HepG2 (cell line): ENCODE results near the gene MAPK11. TPM values are rescaled to one million over a fixed set of nuclear protein-coding genes. Genes with fewer than 3 reads are reported as not detected.
A peak's percentile ranks its signal among the peaks of the same experiment; 100 is the strongest.

Experiments
- BRD4 ChIP-seq: sonication (generic); formaldehyde crosslinking; IDR thresholded peaks from 2 replicates; pipeline ENCODE4 v1.4.0; 2020; ENCODE audit warnings: missing genetic modification reagents
- CC2D1A ChIP-seq: sonication (generic); formaldehyde crosslinking; IDR thresholded peaks from 2 replicates; pipeline ENCODE4 v1.8.1; 2023; ENCODE audit warnings: mild to moderate bottlenecking, missing genetic modification reagents
- CEBPB ChIP-seq: IDR thresholded peaks from 2 replicates; pipeline ENCODE4 v1.6.1; 2011; ENCODE audit warnings: low read depth, low read length, improper control_type of control experiment, borderline replicate concordance
- JUNB ChIP-seq: sonication (generic); formaldehyde crosslinking; IDR thresholded peaks from 2 replicates; pipeline ENCODE4 v1.8.0; 2022; ENCODE audit warnings: missing genetic modification reagents, mild to moderate bottlenecking, borderline replicate concordance
- MAFF ChIP-seq: IDR thresholded peaks from 2 replicates; pipeline ENCODE4 v1.6.1; 2011; ENCODE audit warnings: low read depth, low read length, improper control_type of control experiment
- NFE2L2 ChIP-seq: fragments of 150-350 bp; IDR thresholded peaks from 2 replicates; pipeline ENCODE4 v1.6.1; 2014; ENCODE audit warnings: low read length
- NPAS2 ChIP-seq: sonication (generic); formaldehyde crosslinking; IDR thresholded peaks from 2 replicates; pipeline ENCODE4 v1.8.0; 2022; ENCODE audit warnings: mild to moderate bottlenecking, missing genetic modification reagents, borderline replicate concordance
- NR2C2 ChIP-seq: sonication (generic); formaldehyde crosslinking; IDR thresholded peaks from 2 replicates; pipeline ENCODE4 v1.4.0; 2020; ENCODE audit warnings: missing genetic modification reagents, mild to moderate bottlenecking, moderate library complexity, borderline replicate concordance
- NR2F6 ChIP-seq, 2 experiments: IDR thresholded peaks; 2 replicates each; pipeline ENCODE4 v1.6.1; 2016; ENCODE audit warnings: antibody characterized with exemption in 1 of 2, mild to moderate bottlenecking in 1 of 2
- PAX8 ChIP-seq: sonication (generic); formaldehyde crosslinking; IDR thresholded peaks from 2 replicates; pipeline ENCODE4 v1.8.0; 2022; ENCODE audit warnings: mild to moderate bottlenecking, missing genetic modification reagents, borderline replicate concordance
- PRMT3 ChIP-seq: sonication (generic); formaldehyde crosslinking; IDR thresholded peaks from 2 replicates; pipeline ENCODE4 v1.8.1; 2022; ENCODE audit warnings: low read depth, mild to moderate bottlenecking, moderate library complexity, missing genetic modification reagents, borderline replicate concordance
- ZBTB7A ChIP-seq: sonication (generic); formaldehyde crosslinking; IDR thresholded peaks from 2 replicates; pipeline ENCODE4 v1.8.0; 2022; ENCODE audit warnings: mild to moderate bottlenecking, missing genetic modification reagents
- ZKSCAN5 ChIP-seq: sonication (generic); formaldehyde crosslinking; IDR thresholded peaks from 2 replicates; pipeline ENCODE4 v1.5.1; 2020; ENCODE audit warnings: mild to moderate bottlenecking, missing genetic modification reagents
- ZNF333 ChIP-seq: sonication (generic); formaldehyde crosslinking; IDR thresholded peaks from 2 replicates; pipeline ENCODE4 v1.4.0; 2020; ENCODE audit warnings: mild to moderate bottlenecking, missing genetic modification reagents, borderline replicate concordance
- ZNF34 ChIP-seq: sonication (generic); formaldehyde crosslinking; IDR thresholded peaks from 2 replicates; pipeline ENCODE4 v1.4.0; 2020; ENCODE audit warnings: mild to moderate bottlenecking, missing genetic modification reagents, borderline replicate concordance
- ZNF652 ChIP-seq: IDR thresholded peaks from 2 replicates; pipeline ENCODE4 v1.6.1; 2016; ENCODE audit warnings: low read depth, borderline replicate concordance
- ZNF737 ChIP-seq: sonication (generic); formaldehyde crosslinking; IDR thresholded peaks from 2 replicates; pipeline ENCODE4 v1.5.0; 2020; ENCODE audit warnings: missing genetic modification reagents, mild to moderate bottlenecking, borderline replicate concordance
- ZNF776 ChIP-seq: sonication (generic); formaldehyde crosslinking; IDR thresholded peaks from 2 replicates; pipeline ENCODE4 v1.4.0; 2020; ENCODE audit warnings: mild to moderate bottlenecking, missing genetic modification reagents
- ZNF879 ChIP-seq: sonication (generic); formaldehyde crosslinking; IDR thresholded peaks from 2 replicates; pipeline ENCODE4 v1.8.1; 2023; ENCODE audit warnings: missing genetic modification reagents
- ZSCAN22 ChIP-seq: sonication (generic); formaldehyde crosslinking; IDR thresholded peaks from 2 replicates; pipeline ENCODE4 v1.4.0; 2020; ENCODE audit warnings: mild to moderate bottlenecking, missing genetic modification reagents
- polyA plus RNA-seq, 8 experiments: library from polyadenylated mRNA; depleted of rRNA in 3 of 8; stranded (reverse) in 7 of 8; unstranded in 1 of 8; fragments of >200 nt; fragmentation: Illumina TruSeq in 4 of 8; extraction: Trizol in 4 of 8; gene quantifications; 2 replicates each; pipeline versions ENCODE4 v1.2.1 to v1.2.3, GENCODE V29; 2011 to 2016; ENCODE audit warnings: low read depth in 4 of 8, missing spikeins in 1 of 8, mixed read lengths in 1 of 8; ENCODE audit not compliant: insufficient read depth in 1 of 8
- total RNA-seq, 5 experiments: library from RNA; depleted of rRNA; stranded (reverse); fragments of >200 nt; fragmentation: Illumina TruSeq; extraction: Trizol; gene quantifications; 2 replicates each; pipeline ENCODE4 v1.2.3, GENCODE V29; 2016; ENCODE audit warnings: low read depth in 1 of 5
- TF ChIP-seq, protein P1 (sequence below): sonication (generic); formaldehyde crosslinking; IDR thresholded peaks from 2 replicates; pipeline ENCODE4 v1.4.0; 2020; ENCODE audit warnings: mild to moderate bottlenecking, missing genetic modification reagents
- TF ChIP-seq, protein P2 (sequence below): sonication (generic); formaldehyde crosslinking; IDR thresholded peaks from 2 replicates; pipeline ENCODE4 v1.5.0; 2020; ENCODE audit warnings: mild to moderate bottlenecking, missing genetic modification reagents
- TF ChIP-seq, protein P3 (sequence below): sonication (generic); formaldehyde crosslinking; IDR thresholded peaks from 2 replicates; pipeline ENCODE4 v1.4.0; 2020; ENCODE audit warnings: missing genetic modification reagents
- TF ChIP-seq, protein P4 (sequence below): sonication (generic); formaldehyde crosslinking; IDR thresholded peaks from 2 replicates; pipeline ENCODE4 v1.8.1; 2023; ENCODE audit warnings: missing genetic modification reagents, inconsistent platforms, borderline replicate concordance

Gene MAPK11
- total and polyA plus RNA-seq, 2 of the 13 experiments (the other 11 are each of a cell fraction or from before 2014, with no cell fraction given), result 0.15 to 0.17 TPM

DNA sequence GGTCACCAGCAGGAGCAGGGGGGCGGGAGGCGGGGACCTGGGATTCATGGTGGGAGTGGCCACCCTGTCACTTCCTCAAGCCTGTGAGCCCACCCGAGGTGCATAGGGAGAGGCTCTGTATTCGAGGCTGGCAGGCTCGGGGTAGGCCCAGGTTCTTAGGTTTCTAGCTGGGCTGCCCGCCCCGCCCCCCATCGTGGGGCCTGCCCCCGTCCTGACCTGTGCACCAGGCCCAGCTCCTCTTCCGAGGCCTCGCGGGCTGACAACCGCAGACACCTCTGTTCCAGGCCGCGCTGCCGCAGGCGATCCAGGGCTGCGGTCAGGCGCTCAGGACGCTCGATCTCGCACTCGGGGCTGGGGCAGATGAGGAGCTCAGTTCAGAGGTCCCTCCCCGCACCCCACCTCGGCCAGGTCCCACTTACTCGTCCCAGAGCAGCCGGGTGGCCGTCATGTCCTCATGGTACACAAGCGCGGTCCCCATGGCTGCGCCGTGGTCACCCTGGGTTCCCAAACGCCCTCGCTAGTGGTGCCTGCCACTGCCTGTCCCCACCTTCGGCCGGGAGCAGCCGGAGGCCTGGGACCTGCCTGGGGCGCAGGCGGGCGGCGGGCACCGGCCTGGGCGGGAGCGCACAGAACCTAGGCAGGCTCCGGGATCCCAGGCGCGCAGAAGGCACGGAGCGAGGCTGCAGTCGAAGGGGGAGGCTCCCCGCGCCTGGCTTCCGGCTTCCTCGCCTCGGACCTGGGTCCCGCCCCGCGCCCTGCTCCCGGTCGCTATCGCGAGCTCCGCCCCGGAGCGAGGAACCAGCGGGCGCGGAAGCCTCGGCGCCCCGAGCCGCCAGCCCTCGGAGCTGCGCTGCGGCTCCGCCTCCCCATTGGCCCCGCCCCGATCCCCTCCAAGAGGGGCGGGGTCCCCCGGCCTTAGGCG is 19.4 kb downstream of the MAPK11 start, which contains the start of gene HDAC10 (continued):
- TF ChIP-seq ZNF34, result no peak
- no peak for TF ChIP-seq ZNF652 (CRISPR knock-in tag)
- TF ChIP-seq, protein P1, sequence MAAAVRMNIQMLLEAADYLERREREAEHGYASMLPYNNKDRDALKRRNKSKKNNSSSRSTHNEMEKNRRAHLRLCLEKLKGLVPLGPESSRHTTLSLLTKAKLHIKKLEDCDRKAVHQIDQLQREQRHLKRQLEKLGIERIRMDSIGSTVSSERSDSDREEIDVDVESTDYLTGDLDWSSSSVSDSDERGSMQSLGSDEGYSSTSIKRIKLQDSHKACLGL (CRISPR knock-in tag), result peak; percentile 59; the same call in 1 of the 2 replicates
- TF ChIP-seq NPAS2 (CRISPR knock-in tag), result no peak
- TF ChIP-seq NR2C2, result no peak
- no peak for TF ChIP-seq CC2D1A
- TF ChIP-seq, protein P2, sequence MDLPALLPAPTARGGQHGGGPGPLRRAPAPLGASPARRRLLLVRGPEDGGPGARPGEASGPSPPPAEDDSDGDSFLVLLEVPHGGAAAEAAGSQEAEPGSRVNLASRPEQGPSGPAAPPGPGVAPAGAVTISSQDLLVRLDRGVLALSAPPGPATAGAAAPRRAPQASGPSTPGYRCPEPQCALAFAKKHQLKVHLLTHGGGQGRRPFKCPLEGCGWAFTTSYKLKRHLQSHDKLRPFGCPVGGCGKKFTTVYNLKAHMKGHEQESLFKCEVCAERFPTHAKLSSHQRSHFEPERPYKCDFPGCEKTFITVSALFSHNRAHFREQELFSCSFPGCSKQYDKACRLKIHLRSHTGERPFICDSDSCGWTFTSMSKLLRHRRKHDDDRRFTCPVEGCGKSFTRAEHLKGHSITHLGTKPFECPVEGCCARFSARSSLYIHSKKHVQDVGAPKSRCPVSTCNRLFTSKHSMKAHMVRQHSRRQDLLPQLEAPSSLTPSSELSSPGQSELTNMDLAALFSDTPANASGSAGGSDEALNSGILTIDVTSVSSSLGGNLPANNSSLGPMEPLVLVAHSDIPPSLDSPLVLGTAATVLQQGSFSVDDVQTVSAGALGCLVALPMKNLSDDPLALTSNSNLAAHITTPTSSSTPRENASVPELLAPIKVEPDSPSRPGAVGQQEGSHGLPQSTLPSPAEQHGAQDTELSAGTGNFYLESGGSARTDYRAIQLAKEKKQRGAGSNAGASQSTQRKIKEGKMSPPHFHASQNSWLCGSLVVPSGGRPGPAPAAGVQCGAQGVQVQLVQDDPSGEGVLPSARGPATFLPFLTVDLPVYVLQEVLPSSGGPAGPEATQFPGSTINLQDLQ, result no peak
- TF ChIP-seq PAX8 (CRISPR knock-in tag), result no peak
- no peak for TF ChIP-seq ZSCAN22
- TF ChIP-seq ZBTB7A (CRISPR knock-in tag), result no peak
- no peak for TF ChIP-seq ZNF333 (CRISPR knock-in tag)
- no peak for TF ChIP-seq CEBPB
- no peak for TF ChIP-seq ZNF879
- no peak for TF ChIP-seq ZKSCAN5
- TF ChIP-seq PRMT3 (CRISPR knock-in tag), result no peak
- no peak for TF ChIP-seq ZNF776 (CRISPR knock-in tag)
- no peak for TF ChIP-seq JUNB
- no peak for TF ChIP-seq NR2F6 (IDR thresholded peaks at IDR 0.05)
- no peak; the same call in 1 of the 2 replicates for TF ChIP-seq NR2F6 (CRISPR knock-in tag; IDR thresholded peaks at IDR 0.05)
- TF ChIP-seq, protein P3, sequence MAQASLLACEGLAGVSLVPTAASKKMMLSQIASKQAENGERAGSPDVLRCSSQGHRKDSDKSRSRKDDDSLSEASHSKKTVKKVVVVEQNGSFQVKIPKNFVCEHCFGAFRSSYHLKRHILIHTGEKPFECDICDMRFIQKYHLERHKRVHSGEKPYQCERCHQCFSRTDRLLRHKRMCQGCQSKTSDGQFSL (CRISPR knock-in tag), result no peak
- TF ChIP-seq, protein P4, sequence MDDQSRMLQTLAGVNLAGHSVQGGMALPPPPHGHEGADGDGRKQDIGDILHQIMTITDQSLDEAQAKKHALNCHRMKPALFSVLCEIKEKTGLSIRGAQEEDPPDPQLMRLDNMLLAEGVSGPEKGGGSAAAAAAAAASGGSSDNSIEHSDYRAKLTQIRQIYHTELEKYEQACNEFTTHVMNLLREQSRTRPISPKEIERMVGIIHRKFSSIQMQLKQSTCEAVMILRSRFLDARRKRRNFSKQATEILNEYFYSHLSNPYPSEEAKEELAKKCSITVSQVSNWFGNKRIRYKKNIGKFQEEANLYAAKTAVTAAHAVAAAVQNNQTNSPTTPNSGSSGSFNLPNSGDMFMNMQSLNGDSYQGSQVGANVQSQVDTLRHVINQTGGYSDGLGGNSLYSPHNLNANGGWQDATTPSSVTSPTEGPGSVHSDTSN (CRISPR knock-in tag), result no peak
- no peak for TF ChIP-seq ZNF737
- no peak for TF ChIP-seq MAFF
- no peak for TF ChIP-seq BRD4 (CRISPR knock-in tag)
- TF ChIP-seq NFE2L2, result no peak
